K562 (cell line): ENCODE data around the gene SLC9B2. TPM values are rescaled to one million over a fixed set of nuclear protein-coding genes. Genes with fewer than 3 reads are reported as not detected.
"Not testable (repeated sequence)": the region's sequence is repeated elsewhere in the genome, so short reads cannot be mapped to it uniquely, and the experiment has no call there.

Experiments used
- ATAC-seq: fragments of 200-7000 bp; cut with Tn5 transposase; 3 replicates; pipeline ENCODE4 v1.9.1; 2020; ENCODE audit warnings: moderate library complexity
- BruUV-seq: library from RNA; stranded (reverse); fragments of 400-500 nt; replicated peaks from 2 replicates; lab custom pipeline; 2021; lab: Mats Ljungman, UMichigan
- CTCF ChIA-PET: fragments of 300-600 bp; formaldehyde crosslinking; extraction: SDS; loops from one replicate; lab custom pipeline; 2021; ENCODE audit warnings: low intra/inter-chr PET ratio; lab: Yijun Ruan, JAX
- POLR2A ChIA-PET: fragments of 300-600, 350-650 bp; sonication (Branson Sonifier 250); formaldehyde crosslinking; extraction: SDS; loops from one replicate; lab custom pipeline; 2021; ENCODE audit warnings: antibody characterized with exemption, inconsistent platforms; lab: Yijun Ruan, JAX
- DNase-seq, 4 experiments: peaks; one replicate each; pipeline versions ENCODE4 v3.0.0 to v3.0.0-alpha.2; 2011 to 2018; ENCODE audit warnings: low spot score in 3 of 4, mixed read lengths in 3 of 4; ENCODE audit errors: extremely low read depth in 1 of 4
- FAIRE-seq: peaks from 2 replicates; lab custom pipeline; 2011; peaks lifted over from hg19 to GRCh38; lab: Jason Lieb, UNC
- H2AFZ ChIP-seq: 2 replicates; pipeline ENCODE4 v1.6.0; 2011; ENCODE audit warnings: low read depth, low read length, control low read depth, inconsistent platforms
- H3K27ac ChIP-seq: fragments of 200-600 bp; 3 replicates; pipeline ENCODE4 v1.8.0; 2011; ENCODE audit warnings: low read depth, mild to moderate bottlenecking, control low read depth, inconsistent platforms, low read length, moderate library complexity, mixed read lengths; ENCODE audit errors: extremely low read depth
- H3K27me3 ChIP-seq, 2 experiments: fragments of 300-600 bp in 1 of 2; 2 replicates in 1 of 2; 3 replicates in 1 of 2; pipeline versions ENCODE4 v1.6.0 to v1.8.0; 2011; ENCODE audit warnings: inconsistent platforms in 2 of 2, low read length in 2 of 2, mild to moderate bottlenecking in 1 of 2, mixed read lengths in 1 of 2, moderate library complexity in 1 of 2; ENCODE audit not compliant: control insufficient read depth in 2 of 2, insufficient read depth in 2 of 2
- H3K36me3 ChIP-seq: fragments of 300-600 bp; 3 replicates; pipeline ENCODE4 v1.8.0; 2011; ENCODE audit warnings: mild to moderate bottlenecking, low read length, inconsistent platforms; ENCODE audit not compliant: control insufficient read depth, insufficient read depth
- H3K4me1 ChIP-seq, 2 experiments: fragments of 200-600 bp in 1 of 2; replicated peaks in 1 of 2; 2 replicates in 1 of 2; 3 replicates in 1 of 2; pipeline versions ENCODE4 v1.5.1 to v1.8.0; 2011; ENCODE audit warnings: inconsistent platforms in 2 of 2, low read length in 2 of 2, mild to moderate bottlenecking in 1 of 2, mixed read lengths in 1 of 2, moderate library complexity in 1 of 2; ENCODE audit not compliant: control insufficient read depth in 2 of 2, insufficient read depth in 2 of 2
- H3K4me2 ChIP-seq: 2 replicates; pipeline ENCODE4 v1.6.1; 2011; ENCODE audit warnings: low read length, control low read depth, inconsistent platforms, mixed read lengths; ENCODE audit not compliant: insufficient read depth
- H3K4me3 ChIP-seq: fragments of 200-600 bp; sonication (generic), shearing (Covaris generic); 2 replicates; pipeline ENCODE4 v1.5.1; 2016; ENCODE audit warnings: control low read depth, inconsistent platforms
- H3K79me2 ChIP-seq: fragments of 200-600 bp; 3 replicates; pipeline ENCODE4 v1.8.0; 2011; ENCODE audit warnings: low read length, inconsistent platforms; ENCODE audit not compliant: control insufficient read depth, insufficient read depth
- H3K9ac ChIP-seq, 2 experiments: 2 replicates each; pipeline versions ENCODE4 v1.6.0 to v1.6.1; 2011; ENCODE audit warnings: low read depth in 2 of 2, low read length in 2 of 2, control low read depth in 1 of 2, inconsistent platforms in 1 of 2, mild to moderate bottlenecking in 1 of 2, mixed read lengths in 1 of 2; ENCODE audit not compliant: insufficient read depth in 1 of 2
- H3K9me1 ChIP-seq: one replicate; pipeline ENCODE4 v1.6.0; 2011; ENCODE audit warnings: inconsistent platforms, mild to moderate bottlenecking, low read length, moderate library complexity; ENCODE audit not compliant: control insufficient read depth, insufficient read depth
- H3K9me3 ChIP-seq: replicated peaks from 2 replicates; pipeline ENCODE4 v1.5.1; 2011; ENCODE audit warnings: low read depth, low read length, inconsistent platforms; ENCODE audit not compliant: control insufficient read depth, insufficient read depth
- H4K20me1 ChIP-seq: replicated peaks from 2 replicates; pipeline ENCODE4 v1.6.1; 2011; ENCODE audit warnings: low read length, inconsistent platforms, mixed read lengths; ENCODE audit not compliant: control insufficient read depth, insufficient read depth
- ATF3 ChIP-seq, 2 experiments: fragments of 450-650 bp in 1 of 2; sonication (generic) in 1 of 2; formaldehyde crosslinking in 1 of 2; IDR thresholded peaks in 1 of 2; conservative IDR thresholded peaks in 1 of 2; 2 replicates each; pipeline versions ENCODE4 v1.6.1 to v1.8.1; 2016 to 2023; ENCODE audit warnings: mild to moderate bottlenecking in 2 of 2, moderate library complexity in 2 of 2, inconsistent platforms in 1 of 2, missing genetic modification reagents in 1 of 2
- CEBPG ChIP-seq, 3 experiments: fragments of 200-800 bp in 1 of 3; sonication (Bioruptor generic) in 1 of 3; sonication (generic) in 1 of 3; formaldehyde crosslinking in 1 of 3; IDR thresholded peaks in 2 of 3; conservative IDR thresholded peaks in 1 of 3; 2 replicates each; pipeline versions ENCODE4 v1.6.1 to v1.8.0; 2016 to 2022; ENCODE audit warnings: missing compliant biosample characterization in 2 of 3, missing genetic modification characterization in 2 of 3, mild to moderate bottlenecking in 1 of 3, missing genetic modification reagents in 1 of 3
- ZC3H8 ChIP-seq: fragments of 450-650 bp; IDR thresholded peaks from 2 replicates; pipeline ENCODE4 v1.6.1; 2017
- WGBS: fragments of 100-300 bp; shearing (Covaris generic); methylation state at CpG from one replicate; pipeline ENCODE4 v1.1.6; 2016; ENCODE audit warnings: low coverage, mixed read lengths; ENCODE audit not compliant: insufficient coverage; ENCODE audit errors: missing lambda C conversion rate; 5-methylcytosine and 5-hydroxymethylcytosine counted together
- in situ Hi-C: fragments of 300-500 bp; cut with MboI; formaldehyde crosslinking; loops from 4 replicates; pipeline ENCODE4 v1.15.0; 2018; ENCODE audit warnings: inconsistent platforms, mixed read lengths
- intact Hi-C: fragments of 100-400 bp; cut with micrococcal nuclease; formaldehyde crosslinking; loops from 2 replicates; pipeline ENCODE4 v1.14.2; 2022
- polyA plus RNA-seq, 8 experiments: library from polyadenylated mRNA; depleted of rRNA in 4 of 8; stranded (reverse) in 5 of 8; unstranded in 3 of 8; fragments of >200 nt; fragmentation: Nextera tagmentation in 2 of 8; fragmentation: Illumina TruSeq in 1 of 8; extraction: Ambion mirVana in 2 of 8; extraction: Trizol in 1 of 8; gene quantifications; 2 replicates each; pipeline versions ENCODE4 v1.2.1 to v1.2.3, GENCODE V29; 2011 to 2014; ENCODE audit warnings: inconsistent platforms in 1 of 8, missing spikeins in 1 of 8
- total RNA-seq, 7 experiments: library from RNA; depleted of rRNA in 6 of 7; stranded (reverse); fragments of >200 nt in 6 of 7; fragmentation: Illumina TruSeq in 2 of 7; extraction: Trizol in 2 of 7; gene quantifications; 2 replicates each; pipeline versions ENCODE4 v1.2.1 to v1.2.3, GENCODE V29; 2011 to 2021; ENCODE audit warnings: low replicate concordance in 1 of 7

SLC9B2 gene
- total and polyA plus RNA-seq, 9 of the 15 experiments (the other 6 are each of a cell fraction or from before 2014, with no cell fraction given), result 6.6 to 14.6 (median 11.4) TPM

GRCh38 chr4:102994803-102995202 is 81.8 kb downstream of the SLC9B2 start:
- Histone ChIP-seq H3K4me1 (no peaks in the 10 kb centered on the region), H3K27ac (no peak overlapping the region), H3K4me2 (no peak overlapping the region), H3K9ac (no peak overlapping the region), H2AFZ (no peak overlapping the region), H3K27me3 (no peaks in the 10 kb centered on the region), H3K4me3 (no peak overlapping the region), H3K9me3 (no peaks in the 10 kb centered on the region), H3K9me1 (no peaks in the 10 kb centered on the region), H3K79me2 (no peaks in the 10 kb centered on the region), H4K20me1 (no peaks in the 10 kb centered on the region), H3K36me3 (no peaks in the 10 kb centered on the region)
- 6% methylated on average over 1 of the region's 1 CpG for WGBS
- in situ Hi-C loops (no loop called here), intact Hi-C loops (no loop called here)
- ATAC-seq (no peak), DNase-seq (no peak), FAIRE-seq (no peak)
- ChIA-PET POLR2A (interaction anchor here (0.6 kb wide), 1 partner anchor 13 kb away, joined by 3 read pairs; no protein-coding TSS in a partner anchor), CTCF (no interaction called here)
- TF ChIP-seq ZC3H8, result no peak
- BruUV-seq, result no TSS peak

GRCh38 chr4:102993985-102994384 is 82.6 kb downstream of the SLC9B2 start:
- POLR2A ChIA-PET, result interaction anchor here (0.8 kb wide), 1 partner anchor 171 kb away, joined by 3 read pairs; no protein-coding TSS in a partner anchor
- H3K4me1 ChIP-seq; H2AFZ ChIP-seq; H3K4me3 ChIP-seq; H3K27ac ChIP-seq; H3K9ac ChIP-seq; H3K36me3 ChIP-seq; H3K4me2 ChIP-seq; in situ Hi-C loops; intact Hi-C loops; H3K27me3 ChIP-seq; DNase-seq; H3K79me2 ChIP-seq; H3K9me1 ChIP-seq; H3K9me3 ChIP-seq; FAIRE-seq; BruUV-seq; CTCF ChIA-PET; H4K20me1 ChIP-seq; ATAC-seq; TF ChIP-seq CEBPG (CRISPR knock-in tag; IDR thresholded peaks at IDR 0.05); ATF3 (CRISPR knock-in tag; conservative IDR thresholded peaks at IDR 0.05): not testable (repeated sequence)
- TF ChIP-seq CEBPG (tag; conservative IDR thresholded peaks at IDR 0.05 in 1 of 2, IDR thresholded peaks at IDR 0.05 in 1 of 2), result peak in 1 of 2 experiments; percentile 53; a peak in 1 of 4 replicates
- peak; percentile 65 for TF ChIP-seq ATF3 (IDR thresholded peaks at IDR 0.05)
